ENCODE data around the gene TRIM62. TPM values are rescaled to one million over a fixed set of nuclear protein-coding genes. Genes with fewer than 3 reads are reported as not detected.

Gene TRIM62
- total RNA-seq, 1 experiment from 2014 or later: 6.9 TPM

DNA sequence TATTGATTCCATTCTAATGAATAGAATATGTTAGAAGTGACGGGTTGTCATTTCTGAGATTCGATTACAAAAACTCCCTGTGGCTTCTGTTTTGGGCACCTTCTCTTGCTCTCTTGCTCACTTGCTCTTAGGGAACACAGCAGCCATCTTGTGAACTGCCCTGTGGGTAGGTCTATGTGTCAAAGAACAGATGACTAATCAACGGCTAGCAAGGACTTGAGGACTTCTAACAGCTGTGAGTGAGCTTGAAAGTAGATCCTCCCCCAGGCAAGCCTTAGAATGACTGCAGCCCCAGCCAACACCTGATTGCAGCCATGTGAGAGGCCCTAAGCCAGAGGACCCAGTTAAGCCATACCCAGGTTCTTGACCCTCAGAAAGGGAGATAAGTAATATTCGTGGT is 51.5 kb downstream of the TRIM62 start:
- no peak overlapping the region for H4K91ac ChIP-seq (ENCODE audit: insufficient read length, low read depth, low read length)
- no peak overlapping the region for H3K27ac ChIP-seq (ENCODE audit: insufficient read length, low read depth, low read length)
- H3K27me3 ChIP-seq (ENCODE audit: insufficient read depth, low read length): no peaks in the 10 kb centered on the region
- H3K9ac ChIP-seq (ENCODE audit: extremely low read depth, insufficient read length, low read length): no peak overlapping the region
- H3T11ph ChIP-seq (ENCODE audit: low read length): no peak overlapping the region
- no peak overlapping the region for H3K23ac ChIP-seq (ENCODE audit: insufficient read length, low read depth, low read length)
- no peaks in the 10 kb centered on the region for H3K79me1 ChIP-seq (ENCODE audit: insufficient read depth, low read depth, low read length, poor library complexity, severe bottlenecking)
- peaks cover 6% of the 10 kb centered on the region for H3K27me3 Mint-ChIP-seq (ENCODE audit: low read depth)
- no CpG with 5 or more reads among the region's 4 CpGs for WGBS (ENCODE audit: extremely low coverage, insufficient read length, low lambda C conversion rate)
- H3K36me3 Mint-ChIP-seq (ENCODE audit: insufficient read depth in 1 of 3, low read depth in 3 of 3): peaks cover 0 to 5% (median under 1%) of the 10 kb centered on the region in 3 experiments; a peak in 5 of 7 replicates
- H3K56ac ChIP-seq (ENCODE audit: insufficient read length, low read depth, low read length): no peak overlapping the region
- no peak overlapping the region for H2BK20ac ChIP-seq (ENCODE audit: low read depth, low read length, poor library complexity, severe bottlenecking)
- H3K79me2 ChIP-seq (ENCODE audit: insufficient read depth, low read length): no peaks in the 10 kb centered on the region
- no peak overlapping the region for H2BK15ac ChIP-seq (ENCODE audit: low read depth, low read length)
- no peak overlapping the region for H4K5ac ChIP-seq (ENCODE audit: insufficient read length, low read depth, low read length)
- H4K20me1 ChIP-seq (ENCODE audit: control insufficient read depth, insufficient read depth, insufficient read length): no peaks in the 10 kb centered on the region
- H3K4me3 Mint-ChIP-seq: no peak overlapping the region
- no peak overlapping the region for H2BK120ac ChIP-seq (ENCODE audit: low read depth, low read length, poor library complexity, severe bottlenecking)
- H3K9me3 Mint-ChIP-seq: no peaks in the 10 kb centered on the region
- H3K27ac Mint-ChIP-seq: no peak overlapping the region
- H3K4me1 ChIP-seq (ENCODE audit: insufficient read depth, low read length): peaks cover 6% of the 10 kb centered on the region; the same call in 1 of the 2 replicates
- H3K4me1 Mint-ChIP-seq: peaks cover 16 to 24% of the 10 kb centered on the region in 2 experiments
- no peaks in the 10 kb centered on the region for H3K23me2 ChIP-seq (ENCODE audit: insufficient read length, low read depth, low read length, poor library complexity, severe bottlenecking)
- H3K14ac ChIP-seq (ENCODE audit: insufficient read depth, low read length): no peak overlapping the region
- H3K18ac ChIP-seq (ENCODE audit: insufficient read length, low read depth, low read length): no peak overlapping the region
- no peak overlapping the region for H2BK5ac ChIP-seq (ENCODE audit: insufficient read length, low read length)
- H3K4me2 ChIP-seq (ENCODE audit: insufficient read depth, insufficient read length, low read length): no peak overlapping the region
- TF ChIP-seq, protein P1, sequence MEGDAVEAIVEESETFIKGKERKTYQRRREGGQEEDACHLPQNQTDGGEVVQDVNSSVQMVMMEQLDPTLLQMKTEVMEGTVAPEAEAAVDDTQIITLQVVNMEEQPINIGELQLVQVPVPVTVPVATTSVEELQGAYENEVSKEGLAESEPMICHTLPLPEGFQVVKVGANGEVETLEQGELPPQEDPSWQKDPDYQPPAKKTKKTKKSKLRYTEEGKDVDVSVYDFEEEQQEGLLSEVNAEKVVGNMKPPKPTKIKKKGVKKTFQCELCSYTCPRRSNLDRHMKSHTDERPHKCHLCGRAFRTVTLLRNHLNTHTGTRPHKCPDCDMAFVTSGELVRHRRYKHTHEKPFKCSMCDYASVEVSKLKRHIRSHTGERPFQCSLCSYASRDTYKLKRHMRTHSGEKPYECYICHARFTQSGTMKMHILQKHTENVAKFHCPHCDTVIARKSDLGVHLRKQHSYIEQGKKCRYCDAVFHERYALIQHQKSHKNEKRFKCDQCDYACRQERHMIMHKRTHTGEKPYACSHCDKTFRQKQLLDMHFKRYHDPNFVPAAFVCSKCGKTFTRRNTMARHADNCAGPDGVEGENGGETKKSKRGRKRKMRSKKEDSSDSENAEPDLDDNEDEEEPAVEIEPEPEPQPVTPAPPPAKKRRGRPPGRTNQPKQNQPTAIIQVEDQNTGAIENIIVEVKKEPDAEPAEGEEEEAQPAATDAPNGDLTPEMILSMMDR (conservative IDR thresholded peaks at IDR 0.05): no peak
- no peak overlapping the region for H3K4ac ChIP-seq (ENCODE audit: low read depth, low read length)
- H2AFZ ChIP-seq (ENCODE audit: low read length): no peak overlapping the region
- no peak overlapping the region for H2BK12ac ChIP-seq (ENCODE audit: insufficient read length, low read depth, low read length)
- H3K9me3 ChIP-seq (ENCODE audit: control insufficient read depth, low read depth, low read length): no peaks in the 10 kb centered on the region
- no peak overlapping the region for H4K8ac ChIP-seq (replicated peaks; ENCODE audit: insufficient read length, low read depth, low read length)
- no peak for DNase-seq
- no peak overlapping the region for H2AK5ac ChIP-seq (ENCODE audit: insufficient read length, low read length)

All from H9 (cell line).